GM19328 (cell line): ENCODE data around the gene LRCH2.
"Not testable (repeated sequence)": the region's sequence is repeated elsewhere in the genome, so short reads cannot be mapped to it uniquely, and the experiment has no call there.

Source experiments
- ATAC-seq: cut with Tn5 transposase; IDR thresholded peaks from one replicate; pipeline ENCODE4 v1.9.1; 2021; ENCODE audit warnings: mild to moderate bottlenecking, moderate library complexity; ENCODE audit not compliant: unreplicated experiment

LRCH2 gene

DNA sequence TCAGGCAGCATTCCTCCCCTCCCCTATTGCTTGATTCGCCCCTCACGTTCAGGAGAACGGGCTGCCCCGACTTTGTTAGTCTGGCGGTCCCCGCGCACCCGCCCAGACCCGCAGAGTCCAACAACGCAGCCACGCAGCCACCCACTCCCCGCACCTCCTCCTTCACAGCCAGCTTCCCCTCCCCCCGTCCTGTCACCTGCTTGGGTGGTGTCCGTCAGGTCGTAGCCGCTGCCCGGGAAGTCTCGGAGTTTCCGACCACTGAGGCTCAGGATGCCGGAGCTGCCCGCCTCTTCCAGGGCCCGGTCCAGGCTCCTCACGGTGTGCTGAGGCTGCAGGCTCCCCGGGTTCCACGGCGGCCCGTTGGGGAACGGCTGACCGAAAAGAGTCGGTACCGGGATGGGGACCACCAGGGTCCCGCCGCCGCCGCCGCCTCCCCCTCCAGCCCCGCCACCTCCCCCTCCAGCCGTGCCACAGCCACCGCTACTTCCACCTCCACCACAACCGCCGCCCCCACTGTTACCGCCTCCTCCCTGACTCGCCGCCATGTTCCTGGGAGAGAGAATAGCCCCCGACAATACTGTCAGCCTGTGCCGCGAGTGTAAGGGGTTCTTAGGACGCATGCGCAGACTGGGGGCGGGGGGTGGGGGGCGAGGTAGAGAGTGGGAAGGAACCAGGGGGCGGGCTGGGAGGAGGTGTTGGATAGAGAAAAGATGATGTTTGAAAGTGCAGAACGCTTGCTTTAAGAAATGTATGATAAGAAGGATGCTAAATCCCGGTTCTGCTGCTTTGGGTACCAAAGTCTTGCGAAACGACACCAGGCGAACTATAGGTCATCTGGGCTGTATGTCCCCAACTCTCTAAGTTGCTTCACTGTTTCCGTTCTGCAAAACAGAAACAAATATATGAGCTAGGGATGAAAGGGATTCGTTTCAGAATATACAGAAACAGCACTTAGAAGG is at the start of gene LRCH2:
LRCH2 (minus strand) TSS at position 600 of the 959 bp plus-strand sequence; CDS start at position 545, 55 bp downstream.
- ATAC-seq: no peak

DNA sequence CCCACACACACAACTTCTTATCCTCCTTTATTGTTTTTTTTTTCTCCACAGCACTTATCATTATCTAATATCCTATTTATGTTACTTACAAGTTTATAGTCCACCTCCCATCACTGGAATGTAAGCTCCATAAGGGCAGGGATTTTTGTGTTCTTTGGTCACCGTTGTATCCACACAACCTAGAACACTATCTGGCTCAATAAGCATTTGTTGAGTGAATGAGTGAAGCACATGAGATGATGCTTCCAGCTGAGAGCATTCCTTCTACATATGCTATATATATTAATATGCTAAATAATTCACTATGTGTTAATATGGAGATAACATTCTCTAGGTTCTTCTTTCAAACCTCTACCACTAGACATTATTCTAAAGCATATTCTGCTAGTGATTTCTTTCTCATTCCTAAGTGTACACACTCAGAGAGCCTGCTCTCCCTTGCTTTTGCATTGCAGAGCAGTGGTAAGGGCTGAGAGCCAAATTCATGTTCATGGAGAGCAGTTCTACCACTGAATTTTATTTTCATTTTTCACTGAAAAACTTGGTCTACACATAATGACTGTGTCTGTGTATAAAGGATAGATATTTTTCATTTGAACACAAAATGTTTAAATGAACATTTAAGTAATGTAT is 35.3 kb upstream of the LRCH2 start:
- ATAC-seq: no peak

- no peak for ATAC-seq
These were observed 34.5 kb upstream of the LRCH2 start for GRCh38 chrX:115268421-115268820.

DNA sequence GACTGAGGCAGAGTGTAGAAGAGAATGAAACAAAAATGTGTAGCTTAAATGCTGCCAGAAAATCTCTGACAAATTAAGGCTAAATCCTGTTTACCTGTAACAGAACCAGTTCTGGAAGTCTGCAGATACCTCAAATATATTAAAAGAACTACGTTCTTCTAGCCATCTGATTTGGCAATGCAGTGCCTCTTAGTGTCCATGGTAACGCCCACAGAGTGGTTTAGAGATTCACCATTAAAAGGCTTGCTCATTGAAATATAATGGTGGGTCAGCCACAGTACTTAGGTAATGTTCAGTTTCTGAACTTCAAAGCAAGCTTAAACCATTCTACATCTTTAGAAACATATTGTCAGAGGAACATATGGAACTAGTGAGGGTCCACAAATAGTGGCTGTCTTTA is 32.4 kb upstream of the LRCH2 start:
- ATAC-seq: no peak

GRCh38 chrX:115264009-115264408 is 30.1 kb upstream of the LRCH2 start:
- ATAC-seq: no peak

GRCh38 chrX:115261148-115261547 is 27.3 kb upstream of the LRCH2 start:
- ATAC-seq: no peak

DNA sequence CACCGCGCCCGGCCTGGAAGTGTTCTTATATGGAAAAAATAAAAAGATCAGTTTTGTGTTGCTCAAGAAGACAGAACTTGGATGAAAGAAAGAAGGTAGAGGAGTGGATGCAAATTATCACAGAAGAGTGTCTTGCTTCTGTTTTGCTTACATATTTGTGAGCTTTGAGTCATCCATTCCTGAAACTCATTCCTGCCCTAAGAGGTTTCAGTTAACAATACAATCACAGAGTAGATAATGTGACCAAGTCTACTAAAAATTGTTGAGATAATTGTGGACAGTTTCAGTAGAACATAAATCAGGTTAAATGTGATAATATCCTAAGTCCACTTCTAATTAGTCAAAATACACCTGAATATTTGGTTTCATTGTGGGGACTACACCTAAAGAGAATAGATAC is 26.4 kb upstream of the LRCH2 start:
- no peak for ATAC-seq

DNA sequence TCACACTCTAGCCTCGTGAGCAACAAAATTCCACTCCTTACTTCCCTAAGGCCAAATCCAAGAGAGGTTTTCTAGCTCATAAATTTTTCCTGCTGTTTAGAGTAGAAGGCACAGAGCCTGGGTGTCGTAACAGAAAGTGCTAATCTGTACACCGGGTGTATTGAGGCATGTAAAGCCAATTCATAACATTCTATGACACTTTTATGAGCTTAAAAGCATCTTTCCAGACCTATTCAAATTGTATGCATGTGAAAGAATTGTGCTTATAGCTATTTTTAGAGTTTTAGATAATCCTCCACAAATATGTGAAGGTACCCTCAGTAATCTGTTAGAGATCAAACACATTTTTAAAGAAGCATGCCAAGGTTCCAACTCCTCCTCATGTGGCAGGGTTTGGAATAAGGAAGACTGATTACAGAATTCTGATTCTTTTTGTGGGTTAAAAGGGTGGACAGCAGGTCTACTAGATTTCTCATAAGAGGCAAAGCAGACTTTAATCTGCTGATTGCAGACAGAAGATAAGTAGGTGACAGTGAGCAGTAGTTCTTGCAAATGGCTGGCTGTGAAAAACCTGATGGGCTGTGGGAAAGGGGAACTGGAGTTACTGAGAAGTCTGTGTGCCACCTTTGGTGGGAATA is 25.5 kb upstream of the LRCH2 start:
- no peak for ATAC-seq

DNA sequence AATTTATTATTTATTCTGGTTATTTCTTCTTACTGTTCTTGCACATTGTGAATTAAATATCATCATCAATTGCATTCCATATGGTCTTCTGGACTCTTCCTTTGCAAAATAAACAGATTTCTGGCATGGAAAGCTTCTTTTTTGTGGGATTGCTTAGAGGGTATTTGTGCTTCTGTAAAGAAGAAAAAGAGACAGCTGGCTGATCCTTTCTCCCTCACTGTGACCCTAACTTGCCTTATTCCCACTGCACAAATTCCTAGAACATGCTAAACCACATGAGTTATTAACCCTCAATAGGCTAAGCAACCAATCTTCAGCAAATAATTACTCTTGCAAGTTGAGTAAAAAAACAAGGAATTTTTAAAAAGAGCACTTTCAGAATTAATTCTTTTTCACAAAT is 23.8 kb upstream of the LRCH2 start:
- no peak for ATAC-seq

DNA sequence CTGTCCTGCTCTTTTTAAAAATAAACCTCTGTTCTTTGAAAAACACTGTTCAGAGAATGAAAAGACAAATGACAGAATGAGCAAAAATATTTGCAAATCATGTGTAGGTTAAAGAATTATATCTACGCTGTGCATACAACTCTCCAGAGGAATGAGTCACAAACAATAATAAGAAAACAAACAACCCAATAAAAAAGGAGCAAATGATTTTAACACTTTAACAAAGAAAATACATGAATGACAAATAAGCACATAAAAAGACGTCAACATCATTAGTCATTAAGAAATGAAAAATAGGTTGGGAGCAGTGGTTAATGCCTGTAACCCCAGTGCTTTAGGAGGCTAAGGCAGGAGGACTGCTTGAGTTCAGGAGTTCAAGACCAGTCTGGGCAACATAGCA is 21.1 kb upstream of the LRCH2 start:
- ATAC-seq: no peak

DNA sequence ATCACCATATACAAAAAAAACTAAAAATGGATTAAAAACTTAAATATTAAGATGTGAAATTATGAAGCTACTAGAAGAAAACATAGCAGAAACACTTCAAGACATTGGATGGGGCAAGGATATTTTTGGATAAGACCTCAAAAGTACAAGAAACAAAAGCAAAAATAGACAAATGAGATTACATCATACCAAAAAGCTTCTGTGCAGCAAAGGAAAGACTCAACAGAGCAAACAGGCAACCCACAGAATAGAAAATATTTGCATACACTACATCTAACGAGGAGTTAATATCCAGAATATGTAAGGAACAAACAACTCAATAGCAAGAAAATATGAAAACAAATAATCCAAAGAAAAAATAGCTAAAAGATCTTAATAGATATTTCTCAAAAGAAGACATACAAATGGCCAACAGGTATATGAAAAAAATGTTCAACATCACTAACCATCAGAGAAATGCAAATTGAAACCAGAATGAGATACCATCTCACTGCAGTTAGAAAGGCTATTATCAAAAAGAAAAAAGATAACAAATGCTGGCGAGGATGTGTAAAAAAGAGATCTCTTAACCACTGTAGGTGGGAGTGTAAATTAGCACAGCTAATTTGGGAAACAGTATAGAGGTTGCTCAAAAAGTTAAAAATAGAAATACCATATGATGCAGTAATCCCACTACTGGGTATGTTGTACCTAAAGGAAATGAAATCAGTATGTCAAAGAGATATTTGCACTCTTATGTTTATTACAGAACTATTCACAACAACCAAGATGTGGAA is 17.8 kb upstream of the LRCH2 start:
- ATAC-seq: no peak

DNA sequence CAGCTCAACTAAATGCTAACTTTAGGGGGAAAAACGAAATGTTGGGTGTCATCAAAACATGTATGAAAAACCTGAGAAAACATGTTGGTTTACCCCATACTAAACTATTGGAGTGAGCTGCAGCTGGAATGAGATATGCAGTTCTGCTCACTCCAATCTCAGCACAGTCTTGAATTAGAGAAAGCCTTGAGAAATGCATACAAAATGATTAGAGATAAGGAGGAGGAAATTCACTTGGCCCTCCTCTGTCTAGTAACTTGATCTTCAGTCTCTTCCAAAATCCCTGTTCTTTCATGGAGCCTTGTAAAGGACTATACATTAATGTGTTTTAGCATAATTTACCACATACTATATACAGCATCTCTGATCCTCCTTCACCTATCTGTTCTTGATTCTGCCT is 3.2 kb upstream of the LRCH2 start:
- no peak for ATAC-seq

- ATAC-seq: no peak
These were observed 2.7 kb upstream of the LRCH2 start for GRCh38 chrX:115236560-115236959.

- ATAC-seq: no peak
These were observed 565 bp upstream of the LRCH2 start for GRCh38 chrX:115234461-115234860.

DNA sequence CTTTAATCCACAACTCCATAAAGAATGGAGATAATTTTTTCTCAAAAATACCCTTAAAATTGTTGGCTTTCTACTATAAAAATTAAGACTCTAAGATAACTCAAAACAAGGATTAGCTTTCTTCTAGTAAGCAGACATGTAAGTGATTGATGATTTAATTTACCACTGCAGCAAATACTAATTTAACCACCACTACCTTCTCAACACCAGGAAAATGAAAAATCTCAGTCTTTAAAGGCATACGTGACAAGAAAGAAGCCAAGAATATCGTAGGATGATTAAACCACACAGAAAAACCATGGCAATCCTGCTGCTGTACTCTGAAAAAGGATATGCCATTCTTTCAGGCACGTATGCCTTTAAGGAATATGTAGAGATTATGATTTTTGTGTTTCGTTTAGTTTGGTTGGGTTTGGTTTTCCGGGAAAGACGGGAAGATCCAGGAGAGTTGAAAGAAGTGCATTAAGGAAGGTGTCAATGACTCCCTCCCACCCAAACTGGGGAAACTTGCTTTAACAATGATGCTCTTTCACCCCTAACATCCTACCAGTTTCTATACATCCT is 881 bp downstream of the LRCH2 start:
- ATAC-seq: no peak

- ATAC-seq: no peak
These were observed 4.4 kb downstream of the LRCH2 start for GRCh38 chrX:115229337-115230003.

- ATAC-seq: no peak
These were observed 7.0 kb downstream of the LRCH2 start for GRCh38 chrX:115226929-115227328.

DNA sequence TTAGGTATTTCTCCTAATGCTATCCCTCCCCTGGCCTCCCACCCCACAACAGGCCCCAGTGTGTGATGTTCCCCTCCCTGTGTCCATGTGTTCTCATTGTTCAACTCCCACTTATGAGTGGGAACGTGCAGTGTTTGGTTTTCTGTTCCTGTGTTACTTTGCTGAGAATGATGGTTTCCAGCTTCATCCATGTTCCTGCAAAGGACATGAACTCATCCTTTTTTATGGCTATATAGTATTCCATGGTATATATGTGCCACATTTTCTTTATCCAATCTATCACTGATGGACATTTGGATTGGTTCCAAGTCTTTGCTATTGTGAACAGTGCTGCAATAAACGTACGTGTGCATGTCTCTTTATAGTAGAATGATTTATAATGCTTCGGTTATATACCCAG is 16.6 kb downstream of the LRCH2 start:
- not testable (repeated sequence) for ATAC-seq

- no peak for ATAC-seq
These were observed 19.3 kb downstream of the LRCH2 start for GRCh38 chrX:115214605-115215004.

DNA sequence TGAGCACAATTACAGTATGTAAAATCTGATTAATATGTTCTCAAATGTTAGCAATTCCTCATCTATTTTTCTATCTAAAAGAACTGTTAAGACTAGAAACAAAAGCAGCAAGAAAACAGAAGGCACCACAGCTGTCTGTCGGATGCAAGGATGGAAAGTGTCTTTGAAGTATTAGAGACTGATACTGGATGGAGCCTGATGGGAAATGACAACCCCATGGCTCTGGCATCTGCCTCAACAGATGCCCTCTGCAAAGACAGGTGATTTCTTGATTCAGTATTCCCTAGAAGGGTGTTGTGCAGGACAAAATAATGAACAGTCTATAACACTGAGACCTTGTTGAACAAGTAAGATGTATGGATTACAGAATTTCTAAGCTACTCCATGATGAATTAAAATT is 19.7 kb downstream of the LRCH2 start:
- no peak for ATAC-seq
